ENCODE results near the gene ASNS.

DNA sequence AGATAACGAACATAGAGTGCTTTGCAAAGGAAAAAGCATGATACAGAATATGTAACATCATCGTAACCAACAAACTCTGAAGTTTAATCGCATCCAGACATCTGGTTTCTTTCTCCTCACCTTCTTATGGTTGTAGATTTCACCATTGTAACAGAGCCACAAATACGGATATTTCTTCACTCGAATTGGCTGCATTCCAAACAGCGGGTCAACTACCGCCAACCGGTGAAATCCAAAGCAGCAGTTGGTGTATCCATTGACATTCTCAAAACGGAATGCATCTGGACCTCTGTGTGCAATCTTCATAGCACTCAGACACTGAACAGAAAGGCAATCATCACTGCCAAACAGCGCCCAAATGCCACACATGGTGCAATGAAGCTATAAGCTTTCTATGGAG lies 3.4 kb downstream of the ASNS start:
- TF ChIP-seq, protein P1, sequence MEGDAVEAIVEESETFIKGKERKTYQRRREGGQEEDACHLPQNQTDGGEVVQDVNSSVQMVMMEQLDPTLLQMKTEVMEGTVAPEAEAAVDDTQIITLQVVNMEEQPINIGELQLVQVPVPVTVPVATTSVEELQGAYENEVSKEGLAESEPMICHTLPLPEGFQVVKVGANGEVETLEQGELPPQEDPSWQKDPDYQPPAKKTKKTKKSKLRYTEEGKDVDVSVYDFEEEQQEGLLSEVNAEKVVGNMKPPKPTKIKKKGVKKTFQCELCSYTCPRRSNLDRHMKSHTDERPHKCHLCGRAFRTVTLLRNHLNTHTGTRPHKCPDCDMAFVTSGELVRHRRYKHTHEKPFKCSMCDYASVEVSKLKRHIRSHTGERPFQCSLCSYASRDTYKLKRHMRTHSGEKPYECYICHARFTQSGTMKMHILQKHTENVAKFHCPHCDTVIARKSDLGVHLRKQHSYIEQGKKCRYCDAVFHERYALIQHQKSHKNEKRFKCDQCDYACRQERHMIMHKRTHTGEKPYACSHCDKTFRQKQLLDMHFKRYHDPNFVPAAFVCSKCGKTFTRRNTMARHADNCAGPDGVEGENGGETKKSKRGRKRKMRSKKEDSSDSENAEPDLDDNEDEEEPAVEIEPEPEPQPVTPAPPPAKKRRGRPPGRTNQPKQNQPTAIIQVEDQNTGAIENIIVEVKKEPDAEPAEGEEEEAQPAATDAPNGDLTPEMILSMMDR (conservative IDR thresholded peaks at IDR 0.05; ENCODE audit: low read depth in 2 of 2): no peak
- TF ChIP-seq EZH2 (IDR thresholded peaks at IDR 0.05; ENCODE audit: low read depth, unreplicated experiment) (no peak), ZNF331 (CRISPR knock-in tag; IDR thresholded peaks at IDR 0.05; ENCODE audit: low read depth) (no peak), POLR2AphosphoS5 (IDR thresholded peaks at IDR 0.05; ENCODE audit: low read depth) (no peak), NANOG (IDR thresholded peaks at IDR 0.05; ENCODE audit: borderline replicate concordance) (no peak), CREB1 (CRISPR knock-in tag; IDR thresholded peaks at IDR 0.05; ENCODE audit: low read depth) (no peak)
- TF ChIP-seq, protein P2, sequence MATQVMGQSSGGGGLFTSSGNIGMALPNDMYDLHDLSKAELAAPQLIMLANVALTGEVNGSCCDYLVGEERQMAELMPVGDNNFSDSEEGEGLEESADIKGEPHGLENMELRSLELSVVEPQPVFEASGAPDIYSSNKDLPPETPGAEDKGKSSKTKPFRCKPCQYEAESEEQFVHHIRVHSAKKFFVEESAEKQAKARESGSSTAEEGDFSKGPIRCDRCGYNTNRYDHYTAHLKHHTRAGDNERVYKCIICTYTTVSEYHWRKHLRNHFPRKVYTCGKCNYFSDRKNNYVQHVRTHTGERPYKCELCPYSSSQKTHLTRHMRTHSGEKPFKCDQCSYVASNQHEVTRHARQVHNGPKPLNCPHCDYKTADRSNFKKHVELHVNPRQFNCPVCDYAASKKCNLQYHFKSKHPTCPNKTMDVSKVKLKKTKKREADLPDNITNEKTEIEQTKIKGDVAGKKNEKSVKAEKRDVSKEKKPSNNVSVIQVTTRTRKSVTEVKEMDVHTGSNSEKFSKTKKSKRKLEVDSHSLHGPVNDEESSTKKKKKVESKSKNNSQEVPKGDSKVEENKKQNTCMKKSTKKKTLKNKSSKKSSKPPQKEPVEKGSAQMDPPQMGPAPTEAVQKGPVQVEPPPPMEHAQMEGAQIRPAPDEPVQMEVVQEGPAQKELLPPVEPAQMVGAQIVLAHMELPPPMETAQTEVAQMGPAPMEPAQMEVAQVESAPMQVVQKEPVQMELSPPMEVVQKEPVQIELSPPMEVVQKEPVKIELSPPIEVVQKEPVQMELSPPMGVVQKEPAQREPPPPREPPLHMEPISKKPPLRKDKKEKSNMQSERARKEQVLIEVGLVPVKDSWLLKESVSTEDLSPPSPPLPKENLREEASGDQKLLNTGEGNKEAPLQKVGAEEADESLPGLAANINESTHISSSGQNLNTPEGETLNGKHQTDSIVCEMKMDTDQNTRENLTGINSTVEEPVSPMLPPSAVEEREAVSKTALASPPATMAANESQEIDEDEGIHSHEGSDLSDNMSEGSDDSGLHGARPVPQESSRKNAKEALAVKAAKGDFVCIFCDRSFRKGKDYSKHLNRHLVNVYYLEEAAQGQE (IDR thresholded peaks at IDR 0.05; ENCODE audit: unreplicated experiment): no peak
